ENCODE measurements around the gene TBCCD1.
"Not testable (repeated sequence)": the region's sequence is repeated elsewhere in the genome, so short reads cannot be mapped to it uniquely, and the experiment has no call there.

TBCCD1 gene

GRCh38 chr3:186534113-186534669 is 32.9 kb downstream of the TBCCD1 start:
- H3K4me1 ChIP-seq: peaks cover 25% of the 10 kb centered on the region
- no peak overlapping the region for H3K27ac ChIP-seq
- H3K27me3 ChIP-seq: no peaks in the 10 kb centered on the region
- H3K9me3 ChIP-seq: no peaks in the 10 kb centered on the region
- TF ChIP-seq Cebpa-rat (IDR thresholded peaks at IDR 0.05): no peak
- H4K20me1 ChIP-seq: no peaks in the 10 kb centered on the region
- H3K36me3 ChIP-seq: 0 out of 2 replicates have a peak, but pooled peaks cover 3% of the 10 kb centered on the region
- no peak overlapping the region for H3K4me3 ChIP-seq
- no peak overlapping the region for H3K9ac ChIP-seq
- no peak overlapping the region for H3K4me2 ChIP-seq

- peaks cover 33% of the 10 kb centered on the region for H3K4me1 ChIP-seq
- no peaks in the 10 kb centered on the region for H3K36me3 ChIP-seq
- H3K27ac ChIP-seq: peak overlapping the region; percentile 31; the same call in 1 of the 2 replicates
- no peak overlapping the region for H3K9ac ChIP-seq
- no peak overlapping the region for H3K4me3 ChIP-seq
- H3K27me3 ChIP-seq: no peaks in the 10 kb centered on the region
- H4K20me1 ChIP-seq: no peaks in the 10 kb centered on the region
- peaks cover 4% of the 10 kb centered on the region; the same call in 1 of the 2 replicates for H3K9me3 ChIP-seq
- TF ChIP-seq Cebpa-rat (IDR thresholded peaks at IDR 0.05): no peak
- peak overlapping the region; percentile 59 for H3K4me2 ChIP-seq
Measured at GRCh38 chr3:186532598-186533072, 34.5 kb downstream of the TBCCD1 start.

GRCh38 chr3:186531694-186532093 is 35.4 kb downstream of the TBCCD1 start:
- H3K9ac ChIP-seq, H3K9me3 ChIP-seq, H3K27me3 ChIP-seq, H3K27ac ChIP-seq, H3K36me3 ChIP-seq, H3K4me3 ChIP-seq, H4K20me1 ChIP-seq, H3K4me2 ChIP-seq: not testable (repeated sequence)
- peaks cover 36% of the 10 kb centered on the region for H3K4me1 ChIP-seq

GRCh38 chr3:186530415-186530814 is 36.7 kb downstream of the TBCCD1 start:
- H3K27me3 ChIP-seq: no peaks in the 10 kb centered on the region
- no peaks in the 10 kb centered on the region for H4K20me1 ChIP-seq
- peak overlapping the region; percentile 60 for H3K4me2 ChIP-seq
- no peak overlapping the region for H3K27ac ChIP-seq
- H3K9me3 ChIP-seq: peaks cover 4% of the 10 kb centered on the region; the same call in 1 of the 2 replicates
- H3K4me1 ChIP-seq: peaks cover 48% of the 10 kb centered on the region
- TF ChIP-seq Cebpa-rat (IDR thresholded peaks at IDR 0.05): no peak
- H3K9ac ChIP-seq: no peak overlapping the region
- H3K36me3 ChIP-seq: no peaks in the 10 kb centered on the region
- H3K4me3 ChIP-seq: no peak overlapping the region

- no peak for TF ChIP-seq Cebpa-rat (IDR thresholded peaks at IDR 0.05)
Measured at GRCh38 chr3:186529201-186529999, 37.7 kb downstream of the TBCCD1 start.

GRCh38 chr3:186526256-186526606 is 40.9 kb downstream of the TBCCD1 start:
- Histone ChIP-seq H3K9ac (no peak overlapping the region), H3K4me3 (no peak overlapping the region), H3K4me1 (peaks cover 53% of the 10 kb centered on the region), H3K9me3 (peaks cover 4% of the 10 kb centered on the region; the same call in 1 of the 2 replicates), H4K20me1 (no peaks in the 10 kb centered on the region), H3K27me3 (no peaks in the 10 kb centered on the region), H3K36me3 (no peaks in the 10 kb centered on the region), H3K27ac (no peak overlapping the region), H3K4me2 (peak overlapping the region; percentile 51)
- TF ChIP-seq Cebpa-rat (IDR thresholded peaks at IDR 0.05): no peak

More at GRCh38 chr3:186529201-186529999, 37.7 kb downstream of the TBCCD1 start:
- no peak overlapping the region for H3K4me3 ChIP-seq
- peak overlapping the region; percentile 60 for H3K27ac ChIP-seq
- H3K4me2 ChIP-seq: peak overlapping the region; percentile 60
- no peak overlapping the region for H3K9ac ChIP-seq
- no peaks in the 10 kb centered on the region for H4K20me1 ChIP-seq
- H3K4me1 ChIP-seq: peaks cover 50% of the 10 kb centered on the region
- H3K27me3 ChIP-seq: no peaks in the 10 kb centered on the region
- H3K36me3 ChIP-seq: no peaks in the 10 kb centered on the region
- peaks cover 4% of the 10 kb centered on the region; the same call in 1 of the 2 replicates for H3K9me3 ChIP-seq

- Histone ChIP-seq H4K20me1 (no peaks in the 10 kb centered on the region), H3K27ac (no peak overlapping the region), H3K4me1 (peaks cover 54% of the 10 kb centered on the region), H3K4me3 (no peak overlapping the region), H3K4me2 (peak overlapping the region; percentile 51), H3K9ac (no peak overlapping the region), H3K36me3 (no peaks in the 10 kb centered on the region), H3K9me3 (peaks cover 4% of the 10 kb centered on the region; the same call in 1 of the 2 replicates), H3K27me3 (no peaks in the 10 kb centered on the region)
- no peak for TF ChIP-seq Cebpa-rat (IDR thresholded peaks at IDR 0.05)
Measured at GRCh38 chr3:186525369-186526255, 41.5 kb downstream of the TBCCD1 start.

- no peak overlapping the region for H3K4me3 ChIP-seq
- H3K4me2 ChIP-seq: no peak overlapping the region
- peaks cover 48% of the 10 kb centered on the region for H3K4me1 ChIP-seq
- H3K27ac ChIP-seq: no peak overlapping the region
- H3K36me3 ChIP-seq: no peaks in the 10 kb centered on the region
- no peak overlapping the region for H3K9ac ChIP-seq
- H3K9me3 ChIP-seq: peaks cover 4% of the 10 kb centered on the region; the same call in 1 of the 2 replicates
- no peak for TF ChIP-seq Cebpa-rat (IDR thresholded peaks at IDR 0.05)
- H4K20me1 ChIP-seq: no peaks in the 10 kb centered on the region
- no peaks in the 10 kb centered on the region for H3K27me3 ChIP-seq
Measured at GRCh38 chr3:186524616-186525015, 42.5 kb downstream of the TBCCD1 start.

- TF ChIP-seq Cebpa-rat (IDR thresholded peaks at IDR 0.05): no peak
- H3K9me3 ChIP-seq: peaks cover 4% of the 10 kb centered on the region; the same call in 1 of the 2 replicates
- no peak overlapping the region for H3K4me3 ChIP-seq
- no peak overlapping the region for H3K27ac ChIP-seq
- no peak overlapping the region for H3K4me2 ChIP-seq
- no peaks in the 10 kb centered on the region for H3K27me3 ChIP-seq
- peaks cover 48% of the 10 kb centered on the region for H3K4me1 ChIP-seq
- no peaks in the 10 kb centered on the region for H3K36me3 ChIP-seq
- no peaks in the 10 kb centered on the region for H4K20me1 ChIP-seq
- no peak overlapping the region for H3K9ac ChIP-seq
Measured at GRCh38 chr3:186523434-186523833, 43.7 kb downstream of the TBCCD1 start.
